C4-2B (cell line): Measurements from ENCODE around the gene CASD1.

Experiments used
- H3K27ac ChIP-seq: fragments of 450-650 bp; 2 replicates; pipeline ENCODE4 v1.5.1; 2017
- ZFX ChIP-seq: fragments of 450-650 bp; IDR thresholded peaks from 2 replicates; pipeline ENCODE4 v1.6.1; 2017
- TF ChIP-seq, protein P1 (sequence below): fragments of 450-650 bp; conservative IDR thresholded peaks from 2 replicates; pipeline ENCODE4 v1.5.1; 2017; ENCODE audit warnings: mild to moderate bottlenecking

The CASD1 gene

DNA sequence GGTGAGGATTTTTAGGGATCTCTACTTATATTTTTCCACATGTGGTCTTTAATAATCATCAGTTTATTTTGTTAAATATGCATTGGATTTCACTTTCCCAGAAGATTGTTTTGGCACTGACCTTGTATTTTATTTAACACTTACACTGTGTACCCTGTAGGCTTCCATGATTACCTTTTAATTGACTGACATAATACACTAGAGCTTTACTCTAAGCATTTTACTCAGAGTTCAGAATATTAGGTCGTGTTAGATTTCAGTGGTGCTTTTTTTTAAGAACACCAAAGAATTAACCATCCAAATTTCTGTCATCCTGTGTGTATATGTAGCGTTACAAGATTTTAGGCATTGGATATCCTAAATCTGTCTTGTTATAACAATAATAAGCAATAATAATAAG, 23.1 kb downstream of the CASD1 start:
- TF ChIP-seq, protein P1, sequence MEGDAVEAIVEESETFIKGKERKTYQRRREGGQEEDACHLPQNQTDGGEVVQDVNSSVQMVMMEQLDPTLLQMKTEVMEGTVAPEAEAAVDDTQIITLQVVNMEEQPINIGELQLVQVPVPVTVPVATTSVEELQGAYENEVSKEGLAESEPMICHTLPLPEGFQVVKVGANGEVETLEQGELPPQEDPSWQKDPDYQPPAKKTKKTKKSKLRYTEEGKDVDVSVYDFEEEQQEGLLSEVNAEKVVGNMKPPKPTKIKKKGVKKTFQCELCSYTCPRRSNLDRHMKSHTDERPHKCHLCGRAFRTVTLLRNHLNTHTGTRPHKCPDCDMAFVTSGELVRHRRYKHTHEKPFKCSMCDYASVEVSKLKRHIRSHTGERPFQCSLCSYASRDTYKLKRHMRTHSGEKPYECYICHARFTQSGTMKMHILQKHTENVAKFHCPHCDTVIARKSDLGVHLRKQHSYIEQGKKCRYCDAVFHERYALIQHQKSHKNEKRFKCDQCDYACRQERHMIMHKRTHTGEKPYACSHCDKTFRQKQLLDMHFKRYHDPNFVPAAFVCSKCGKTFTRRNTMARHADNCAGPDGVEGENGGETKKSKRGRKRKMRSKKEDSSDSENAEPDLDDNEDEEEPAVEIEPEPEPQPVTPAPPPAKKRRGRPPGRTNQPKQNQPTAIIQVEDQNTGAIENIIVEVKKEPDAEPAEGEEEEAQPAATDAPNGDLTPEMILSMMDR = no peak
- no peak for TF ChIP-seq ZFX
- H3K27ac ChIP-seq = no peak overlapping the region

DNA sequence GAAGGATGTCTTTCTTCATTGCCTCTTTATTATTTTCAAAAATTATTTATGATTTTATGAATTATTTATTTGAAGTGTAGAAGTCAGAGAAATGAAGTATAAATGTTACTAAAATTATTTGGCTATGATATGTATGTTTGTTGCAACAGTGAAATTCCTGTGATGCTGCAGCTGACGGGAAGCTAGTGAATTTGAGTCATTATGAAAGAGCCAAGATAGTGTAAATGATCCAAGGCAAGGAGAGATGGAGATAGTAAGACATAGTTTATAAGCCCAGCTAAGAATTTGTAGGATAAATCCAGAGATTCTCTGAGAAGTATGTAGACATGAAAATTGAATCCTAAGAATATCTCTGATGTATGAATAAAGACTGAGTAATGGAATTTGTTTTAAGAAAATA, 30.8 kb downstream of the CASD1 start:
- H3K27ac ChIP-seq = no peak overlapping the region
- TF ChIP-seq, protein P1 = no peak
- no peak for TF ChIP-seq ZFX

DNA sequence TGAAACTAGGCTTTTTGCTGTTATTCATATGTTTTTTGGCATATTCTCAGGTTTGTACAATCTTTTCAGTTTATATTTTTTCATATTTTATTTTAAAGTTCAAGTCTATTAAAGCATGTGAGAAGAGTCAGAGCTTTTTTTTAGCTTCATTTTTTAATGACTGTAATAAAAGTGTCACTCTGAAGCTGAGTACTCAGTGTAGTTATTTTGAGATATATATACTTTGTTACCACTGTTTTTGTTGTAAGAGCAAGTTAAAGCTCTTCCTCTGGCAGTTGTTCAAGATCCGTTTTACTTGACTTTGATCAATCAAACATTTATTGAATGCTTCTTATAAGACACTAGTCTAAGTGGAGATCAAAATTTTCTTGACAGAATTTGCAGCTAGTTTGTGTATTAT, 37.5 kb downstream of the CASD1 start:
- H3K27ac ChIP-seq = no peak overlapping the region
- TF ChIP-seq ZFX = no peak
- TF ChIP-seq, protein P1 = no peak

DNA sequence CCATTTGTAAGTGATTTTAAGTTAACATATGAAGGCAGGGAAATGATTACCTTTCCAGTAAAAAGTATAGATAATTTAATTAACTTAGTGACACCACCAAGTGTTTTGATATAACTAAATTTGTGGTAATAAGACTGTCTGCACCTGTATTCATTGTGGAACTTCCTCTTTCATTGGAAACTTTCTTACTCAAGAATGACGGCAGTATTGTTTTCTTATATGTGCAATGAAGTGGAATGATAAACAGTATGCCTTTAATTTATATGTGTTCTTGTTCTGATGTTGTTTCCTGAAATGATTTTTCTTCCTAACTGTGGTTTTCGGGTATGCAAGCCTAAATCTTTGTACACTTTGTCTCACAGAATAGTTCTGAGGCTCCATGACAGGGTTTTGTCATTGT, 46.4 kb downstream of the CASD1 start:
- H3K27ac ChIP-seq = no peak overlapping the region
- TF ChIP-seq ZFX = no peak
- TF ChIP-seq, protein P1 = no peak

DNA sequence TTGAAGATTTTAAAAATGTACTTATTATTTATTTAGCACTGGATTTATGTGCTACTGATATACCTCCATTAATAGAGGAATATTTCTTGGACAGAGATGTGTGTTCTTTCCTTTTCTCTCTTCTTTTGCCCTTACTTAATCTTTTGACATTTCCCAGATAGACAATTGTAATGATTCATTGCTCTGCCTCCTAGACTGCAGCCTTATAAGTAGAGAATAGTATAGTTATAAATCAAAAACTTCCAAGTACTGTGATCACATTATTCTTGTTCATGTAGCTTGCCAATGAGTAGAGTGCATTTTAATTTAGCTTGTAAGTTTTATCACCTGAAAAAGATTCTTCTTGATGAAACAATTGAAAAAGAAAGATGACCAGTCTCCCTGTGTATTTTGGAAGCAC, 47.6 kb downstream of the CASD1 start:
- H3K27ac ChIP-seq = no peak overlapping the region
- TF ChIP-seq, protein P1 = no peak
- no peak for TF ChIP-seq ZFX

DNA sequence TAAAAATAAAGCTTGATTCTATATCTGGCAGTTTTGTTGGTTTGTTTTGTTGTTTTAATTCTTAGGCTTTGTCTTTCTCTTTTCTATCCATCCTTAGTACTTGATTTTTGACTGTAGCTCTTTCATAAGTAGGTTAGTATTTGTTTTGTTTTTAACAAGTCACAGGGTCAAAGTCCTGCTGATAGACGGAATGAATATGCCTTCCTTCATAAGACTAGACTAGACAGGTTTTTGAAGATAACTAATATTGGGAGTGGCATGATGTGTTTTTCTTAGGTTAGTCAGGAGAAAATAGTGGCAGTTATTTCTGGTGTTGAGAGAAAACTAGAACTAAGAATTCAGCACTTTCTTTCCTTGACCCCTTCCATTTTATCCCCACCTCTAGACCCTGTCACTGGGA, 50.4 kb downstream of the CASD1 start:
- no peak overlapping the region for H3K27ac ChIP-seq
- no peak for TF ChIP-seq ZFX
- TF ChIP-seq, protein P1 = no peak

DNA sequence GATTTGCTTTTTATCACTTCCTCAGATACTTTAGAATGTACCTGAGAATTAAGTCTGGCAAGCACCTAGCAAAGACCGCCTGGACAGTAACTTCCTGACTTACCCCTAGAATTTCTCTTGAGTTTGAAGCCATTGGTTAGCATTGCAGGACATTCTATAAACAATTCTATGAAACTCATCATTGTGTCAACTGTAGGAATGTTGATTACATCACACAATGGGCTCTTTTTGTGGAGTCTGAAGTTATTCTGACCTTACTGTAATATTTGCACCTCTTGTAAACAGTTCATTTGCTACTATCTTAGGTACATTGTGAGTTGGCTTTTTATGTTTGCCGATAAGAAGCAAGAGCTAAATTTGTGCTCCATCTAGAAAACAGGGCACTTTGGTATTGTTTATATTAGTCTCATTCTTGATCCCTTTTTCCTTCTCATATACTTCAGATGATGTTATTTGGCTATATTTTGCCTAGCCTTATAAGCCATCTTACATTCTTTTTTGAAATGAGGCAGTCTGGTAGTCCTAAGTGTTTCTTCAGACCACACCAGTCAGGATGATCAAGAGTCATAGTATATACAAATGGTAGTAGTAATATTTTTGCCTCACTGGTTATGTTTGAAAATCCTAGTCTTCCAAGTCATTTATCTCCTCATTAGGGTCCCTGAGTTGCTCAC, 52.4 kb downstream of the CASD1 start:
- no peak overlapping the region for H3K27ac ChIP-seq
- TF ChIP-seq, protein P1 = no peak
- TF ChIP-seq ZFX = no peak
